K562 (cell line): ENCODE data around the gene ACE. TPM values are rescaled to one million over a fixed set of nuclear protein-coding genes. Genes with fewer than 3 reads are reported as not detected.

Source experiments
- ATAC-seq: fragments of 200-7000 bp; cut with Tn5 transposase; 3 replicates; pipeline ENCODE4 v1.9.1; 2020; ENCODE audit warnings: moderate library complexity
- BruUV-seq: library from RNA; stranded (reverse); fragments of 400-500 nt; replicated peaks from 2 replicates; lab custom pipeline; 2021; lab: Mats Ljungman, UMichigan
- CTCF ChIA-PET: fragments of 300-600 bp; formaldehyde crosslinking; extraction: SDS; loops from one replicate; lab custom pipeline; 2021; ENCODE audit warnings: low intra/inter-chr PET ratio; lab: Yijun Ruan, JAX
- POLR2A ChIA-PET: fragments of 300-600, 350-650 bp; sonication (Branson Sonifier 250); formaldehyde crosslinking; extraction: SDS; loops from one replicate; lab custom pipeline; 2021; ENCODE audit warnings: antibody characterized with exemption, inconsistent platforms; lab: Yijun Ruan, JAX
- DNase-seq, 4 experiments: peaks; one replicate each; pipeline versions ENCODE4 v3.0.0 to v3.0.0-alpha.2; 2011 to 2018; ENCODE audit warnings: low spot score in 3 of 4, mixed read lengths in 3 of 4; ENCODE audit errors: extremely low read depth in 1 of 4
- FAIRE-seq: peaks from 2 replicates; lab custom pipeline; 2011; peaks lifted over from hg19 to GRCh38; lab: Jason Lieb, UNC
- H2AFZ ChIP-seq: 2 replicates; pipeline ENCODE4 v1.6.0; 2011; ENCODE audit warnings: low read depth, low read length, control low read depth, inconsistent platforms
- H3K27ac ChIP-seq: fragments of 200-600 bp; 3 replicates; pipeline ENCODE4 v1.8.0; 2011; ENCODE audit warnings: low read depth, mild to moderate bottlenecking, control low read depth, inconsistent platforms, low read length, moderate library complexity, mixed read lengths; ENCODE audit errors: extremely low read depth
- H3K27me3 ChIP-seq, 2 experiments: fragments of 300-600 bp in 1 of 2; 2 replicates in 1 of 2; 3 replicates in 1 of 2; pipeline versions ENCODE4 v1.6.0 to v1.8.0; 2011; ENCODE audit warnings: inconsistent platforms in 2 of 2, low read length in 2 of 2, mild to moderate bottlenecking in 1 of 2, mixed read lengths in 1 of 2, moderate library complexity in 1 of 2; ENCODE audit not compliant: control insufficient read depth in 2 of 2, insufficient read depth in 2 of 2
- H3K36me3 ChIP-seq: fragments of 300-600 bp; 3 replicates; pipeline ENCODE4 v1.8.0; 2011; ENCODE audit warnings: mild to moderate bottlenecking, low read length, inconsistent platforms; ENCODE audit not compliant: control insufficient read depth, insufficient read depth
- H3K4me1 ChIP-seq, 2 experiments: fragments of 200-600 bp in 1 of 2; replicated peaks in 1 of 2; 2 replicates in 1 of 2; 3 replicates in 1 of 2; pipeline versions ENCODE4 v1.5.1 to v1.8.0; 2011; ENCODE audit warnings: inconsistent platforms in 2 of 2, low read length in 2 of 2, mild to moderate bottlenecking in 1 of 2, mixed read lengths in 1 of 2, moderate library complexity in 1 of 2; ENCODE audit not compliant: control insufficient read depth in 2 of 2, insufficient read depth in 2 of 2
- H3K4me2 ChIP-seq: 2 replicates; pipeline ENCODE4 v1.6.1; 2011; ENCODE audit warnings: low read length, control low read depth, inconsistent platforms, mixed read lengths; ENCODE audit not compliant: insufficient read depth
- H3K4me3 ChIP-seq: fragments of 200-600 bp; sonication (generic), shearing (Covaris generic); 2 replicates; pipeline ENCODE4 v1.5.1; 2016; ENCODE audit warnings: control low read depth, inconsistent platforms
- H3K79me2 ChIP-seq: fragments of 200-600 bp; 3 replicates; pipeline ENCODE4 v1.8.0; 2011; ENCODE audit warnings: low read length, inconsistent platforms; ENCODE audit not compliant: control insufficient read depth, insufficient read depth
- H3K9ac ChIP-seq, 2 experiments: 2 replicates each; pipeline versions ENCODE4 v1.6.0 to v1.6.1; 2011; ENCODE audit warnings: low read depth in 2 of 2, low read length in 2 of 2, control low read depth in 1 of 2, inconsistent platforms in 1 of 2, mild to moderate bottlenecking in 1 of 2, mixed read lengths in 1 of 2; ENCODE audit not compliant: insufficient read depth in 1 of 2
- H3K9me1 ChIP-seq: one replicate; pipeline ENCODE4 v1.6.0; 2011; ENCODE audit warnings: inconsistent platforms, mild to moderate bottlenecking, low read length, moderate library complexity; ENCODE audit not compliant: control insufficient read depth, insufficient read depth
- H3K9me3 ChIP-seq: replicated peaks from 2 replicates; pipeline ENCODE4 v1.5.1; 2011; ENCODE audit warnings: low read depth, low read length, inconsistent platforms; ENCODE audit not compliant: control insufficient read depth, insufficient read depth
- H4K20me1 ChIP-seq: replicated peaks from 2 replicates; pipeline ENCODE4 v1.6.1; 2011; ENCODE audit warnings: low read length, inconsistent platforms, mixed read lengths; ENCODE audit not compliant: control insufficient read depth, insufficient read depth
- E2F1 ChIP-seq: sonication (generic); formaldehyde crosslinking; IDR thresholded peaks from 2 replicates; pipeline ENCODE4 v1.8.1; 2023; ENCODE audit warnings: mild to moderate bottlenecking, missing genetic modification reagents, moderate library complexity
- GATAD2A ChIP-seq: fragments of 450-650 bp; IDR thresholded peaks from 2 replicates; pipeline ENCODE4 v1.6.1; 2017
- PKNOX1 ChIP-seq: fragments of 450-650 bp; IDR thresholded peaks from 2 replicates; pipeline ENCODE4 v1.6.1; 2016
- SPI1 ChIP-seq: IDR thresholded peaks from 2 replicates; pipeline ENCODE4 v1.6.1; 2011; ENCODE audit warnings: low read depth, low read length, control low read depth, borderline replicate concordance
- ZNF124 ChIP-seq: sonication (generic); formaldehyde crosslinking; IDR thresholded peaks from 2 replicates; pipeline ENCODE4 v1.8.1; 2022; ENCODE audit warnings: missing genetic modification reagents
- ZNF263 ChIP-seq: sonication (generic); formaldehyde crosslinking; IDR thresholded peaks from 2 replicates; pipeline ENCODE4 v1.8.0; 2022; ENCODE audit warnings: mild to moderate bottlenecking, missing genetic modification reagents, borderline replicate concordance
- WGBS: fragments of 100-300 bp; shearing (Covaris generic); methylation state at CpG from one replicate; pipeline ENCODE4 v1.1.6; 2016; ENCODE audit warnings: low coverage, mixed read lengths; ENCODE audit not compliant: insufficient coverage; ENCODE audit errors: missing lambda C conversion rate; 5-methylcytosine and 5-hydroxymethylcytosine counted together
- in situ Hi-C: fragments of 300-500 bp; cut with MboI; formaldehyde crosslinking; loops from 4 replicates; pipeline ENCODE4 v1.15.0; 2018; ENCODE audit warnings: inconsistent platforms, mixed read lengths
- intact Hi-C: fragments of 100-400 bp; cut with micrococcal nuclease; formaldehyde crosslinking; loops from 2 replicates; pipeline ENCODE4 v1.14.2; 2022
- polyA plus RNA-seq, 8 experiments: library from polyadenylated mRNA; depleted of rRNA in 4 of 8; stranded (reverse) in 5 of 8; unstranded in 3 of 8; fragments of >200 nt; fragmentation: Nextera tagmentation in 2 of 8; fragmentation: Illumina TruSeq in 1 of 8; extraction: Ambion mirVana in 2 of 8; extraction: Trizol in 1 of 8; gene quantifications; 2 replicates each; pipeline versions ENCODE4 v1.2.1 to v1.2.3, GENCODE V29; 2011 to 2014; ENCODE audit warnings: inconsistent platforms in 1 of 8, missing spikeins in 1 of 8
- total RNA-seq, 7 experiments: library from RNA; depleted of rRNA in 6 of 7; stranded (reverse); fragments of >200 nt in 6 of 7; fragmentation: Illumina TruSeq in 2 of 7; extraction: Trizol in 2 of 7; gene quantifications; 2 replicates each; pipeline versions ENCODE4 v1.2.1 to v1.2.3, GENCODE V29; 2011 to 2021; ENCODE audit warnings: low replicate concordance in 1 of 7

Gene ACE
- total and polyA plus RNA-seq, 9 of the 15 experiments (the other 6 are each of a cell fraction or from before 2014, with no cell fraction given) = 0.07 to 2.5 (median 0.47) TPM; not detected in 1

GRCh38 chr17:63442549-63443035, 34.3 kb upstream of the ACE start (continued):
- TF ChIP-seq PKNOX1 (peak; percentile 69), GATAD2A (no peak), ZNF124 (CRISPR knock-in tag) (no peak), E2F1 (CRISPR knock-in tag) (no peak)

GRCh38 chr17:63443053-63443452, 33.8 kb upstream of the ACE start:
- BruUV-seq = no TSS peak
- intact Hi-C loops = no loop called here
- Histone ChIP-seq H3K4me2 (peak overlapping the region; percentile 48; the same call in 1 of the 2 replicates), H3K27me3 (no peaks in the 10 kb centered on the region), H4K20me1 (peaks cover 7% of the 10 kb centered on the region; the same call in 1 of the 2 replicates), H3K4me3 (no peak overlapping the region), H3K27ac (no peak overlapping the region), H3K9me3 (no peaks in the 10 kb centered on the region), H3K9me1 (peaks cover 7% of the 10 kb centered on the region), H2AFZ (no peak overlapping the region), H3K4me1 (peaks cover 39 to 70% of the 10 kb centered on the region in 2 experiments), H3K9ac (no peak overlapping the region; a peak in 2 of 4 replicates), H3K36me3 (no peaks in the 10 kb centered on the region), H3K79me2 (peaks cover 15% of the 10 kb centered on the region; the same call in 1 of the 3 replicates)
- no peak for DNase-seq
- in situ Hi-C loops = loop anchor here (25.0 kb wide), 1 partner anchor 394 kb away; the partner anchor contains the start of genes FTSJ3, PSMC5 and SMARCD2
- FAIRE-seq = no peak
- ATAC-seq = no peak
- 63% methylated on average over 6 of the region's 6 CpGs for WGBS
- CTCF ChIA-PET = no interaction called here
- TF ChIP-seq SPI1 (no peak), ZNF263 (CRISPR knock-in tag) (peak; percentile 84)
- POLR2A ChIA-PET = interaction anchor here (0.6 to 2.2 kb wide), 10 partner anchors 10 to 1215 kb away, joined by 3 to 13 read pairs (median 3); no protein-coding TSS in a partner anchor
